H1 (cell line): Measurements from ENCODE around the gene ABTB1. TPM values are rescaled to one million over a fixed set of nuclear protein-coding genes. Genes with fewer than 3 reads are reported as not detected.

ENCODE experiments used
- CEBPB ChIP-seq: IDR thresholded peaks from 2 replicates; pipeline ENCODE4 v1.6.1; 2012; ENCODE audit warnings: low read depth, low read length
- CHD7 ChIP-seq: fragments of 300-600 bp; sonication (generic); IDR thresholded peaks from 2 replicates; pipeline ENCODE4 v1.7.1; 2012; ENCODE audit warnings: low read length, moderate library complexity, mild to moderate bottlenecking, inconsistent platforms; ENCODE audit not compliant: insufficient replicate concordance
- MAFK ChIP-seq: IDR thresholded peaks from 2 replicates; pipeline ENCODE4 v1.6.1; 2012; ENCODE audit warnings: low read depth, mild to moderate bottlenecking, improper control_type of control experiment, low read length
- POU5F1 ChIP-seq: IDR thresholded peaks from 2 replicates; pipeline ENCODE4 v1.6.1; 2011; ENCODE audit warnings: low read depth, mild to moderate bottlenecking, low read length, moderate library complexity
- SIN3A ChIP-seq, 2 experiments: IDR thresholded peaks in 1 of 2; conservative IDR thresholded peaks in 1 of 2; 2 replicates each; pipeline ENCODE4 v1.6.1; 2011 to 2012; ENCODE audit warnings: low read length in 2 of 2, improper control_type of control experiment in 1 of 2, low read depth in 1 of 2, mild to moderate bottlenecking in 1 of 2
- polyA plus RNA-seq, 7 experiments: library from polyadenylated mRNA; depleted of rRNA in 3 of 7; stranded (reverse) in 5 of 7; unstranded in 2 of 7; fragments of >200 nt in 5 of 7; fragments of 200-250 nt in 2 of 7; gene quantifications; 1 replicate in 5 of 7; 2 replicates in 1 of 7; 4 replicates in 1 of 7; pipeline versions ENCODE4 v1.2.1 to v1.2.3, GENCODE V29; 2011 to 2013; ENCODE audit warnings: missing spikeins in 2 of 7, mixed read lengths in 2 of 7
- total RNA-seq: library from RNA; stranded (reverse); fragmentation: NEBNext Ultra II Directional; extraction: Animal tissue kit (Norgen Biotek cat#: 25700); gene quantifications from 2 replicates; pipeline ENCODE4 v1.2.1, GENCODE V29; 2021

Gene ABTB1
- total and polyA plus RNA-seq, 2 of the 8 experiments (the other 6 are each of a cell fraction or from before 2014, with no cell fraction given) = 7.1 to 9.4 TPM

- TF ChIP-seq CHD7 = no peak
- no peak for TF ChIP-seq SIN3A (conservative IDR thresholded peaks at IDR 0.05 in 1 of 2, IDR thresholded peaks at IDR 0.05 in 1 of 2; ENCODE audit: low read depth in 1 of 2, low read length in 2 of 2)
- no peak for TF ChIP-seq POU5F1
- TF ChIP-seq MAFK = no peak
- TF ChIP-seq CEBPB = no peak
These were observed 8.1 kb downstream of the ABTB1 start (continued) for GRCh38 chr3:127680798-127681221.
